Stimulated activated CD4-positive, alpha-beta T cell treated with anti-CD3 and anti-CD28 coated beads, Interleukin-12 subunit alpha, Interleukin-12 subunit beta, amount 100 ng/mL, for 4 hours (primary cell): Measurements from ENCODE around the gene PRPF19.

Experiments used
- DNase-seq: peaks from one replicate; pipeline ENCODE4 v3.0.0-alpha.2; 2020

Gene PRPF19

GRCh38 chr11:60872124-60872960 is 34.0 kb downstream of the PRPF19 start:
- DNase-seq: no peak

DNA sequence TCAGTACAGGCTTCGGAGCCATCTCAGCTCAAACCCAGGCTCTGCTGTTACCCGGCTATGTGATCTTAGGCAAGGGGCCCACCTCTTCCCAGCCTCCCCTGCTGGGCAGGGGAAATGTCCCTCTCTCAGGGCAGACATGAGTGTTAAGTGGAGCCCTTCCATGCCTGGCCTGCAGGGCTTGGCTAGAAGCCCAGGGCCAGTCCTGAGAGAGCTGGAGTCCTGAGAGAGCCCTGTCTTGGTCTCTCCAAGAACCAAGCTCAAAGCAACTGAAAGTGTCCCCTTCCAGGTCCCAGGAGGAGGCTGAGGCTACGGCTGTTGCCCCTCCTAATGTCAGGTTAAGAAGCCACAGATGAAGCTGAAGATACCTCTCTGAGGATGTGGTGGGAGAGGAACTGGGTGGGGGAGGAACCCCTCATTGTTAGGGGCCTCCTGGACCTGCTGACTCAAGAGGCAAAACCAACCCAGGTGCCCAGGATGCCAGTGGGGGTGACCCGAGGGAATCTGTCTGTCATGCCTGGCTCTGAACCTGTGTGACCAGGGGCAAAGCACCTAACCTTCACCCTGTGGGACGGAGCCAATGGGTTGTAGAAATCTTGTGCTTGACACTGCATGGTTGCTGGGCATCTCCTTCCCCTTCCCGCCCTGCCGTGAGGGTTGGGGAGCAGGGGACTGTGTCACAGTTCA is 34.9 kb downstream of the PRPF19 start:
- DNase-seq: no peak

- DNase-seq: no peak
These were observed 35.5 kb downstream of the PRPF19 start for GRCh38 chr11:60870733-60871377.

DNA sequence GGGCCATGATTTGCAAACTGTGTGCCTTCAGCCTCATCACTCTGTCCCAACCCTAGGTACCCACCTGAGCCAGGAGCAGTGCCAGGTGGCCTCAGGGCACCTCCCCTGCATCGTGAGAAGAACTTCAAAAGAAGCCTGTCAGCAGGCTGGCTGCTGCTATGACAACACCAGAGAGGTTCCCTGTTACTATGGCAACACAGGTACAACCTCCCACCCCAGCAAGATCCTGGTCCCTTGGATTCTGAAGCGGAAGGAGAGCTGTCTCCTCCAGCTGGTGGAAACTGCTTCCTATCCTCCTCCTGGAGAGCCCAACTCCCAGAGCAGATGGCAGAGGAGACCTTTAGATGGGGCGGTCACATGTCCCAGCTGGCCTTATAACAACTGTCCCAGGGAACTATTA is 36.1 kb downstream of the PRPF19 start:
- no peak for DNase-seq

DNA sequence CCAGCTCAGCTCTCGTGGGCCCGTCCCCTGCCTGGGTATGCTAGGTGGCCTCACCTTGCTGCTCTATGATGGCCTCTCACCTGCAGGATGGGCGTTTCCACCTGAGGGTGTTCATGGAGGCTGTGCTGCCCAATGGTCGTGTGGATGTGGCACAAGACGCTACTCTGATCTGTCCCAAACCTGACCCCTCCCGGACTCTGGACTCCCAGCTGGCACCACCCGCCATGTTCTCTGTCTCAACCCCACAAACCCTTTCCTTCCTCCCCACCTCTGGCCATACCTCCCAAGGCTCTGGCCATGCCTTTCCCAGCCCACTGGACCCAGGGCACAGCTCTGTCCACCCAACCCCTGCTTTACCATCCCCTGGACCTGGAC is 36.9 kb downstream of the PRPF19 start:
- no peak for DNase-seq

- DNase-seq: no peak
These were observed 37.5 kb downstream of the PRPF19 start for GRCh38 chr11:60868682-60869450.

DNA sequence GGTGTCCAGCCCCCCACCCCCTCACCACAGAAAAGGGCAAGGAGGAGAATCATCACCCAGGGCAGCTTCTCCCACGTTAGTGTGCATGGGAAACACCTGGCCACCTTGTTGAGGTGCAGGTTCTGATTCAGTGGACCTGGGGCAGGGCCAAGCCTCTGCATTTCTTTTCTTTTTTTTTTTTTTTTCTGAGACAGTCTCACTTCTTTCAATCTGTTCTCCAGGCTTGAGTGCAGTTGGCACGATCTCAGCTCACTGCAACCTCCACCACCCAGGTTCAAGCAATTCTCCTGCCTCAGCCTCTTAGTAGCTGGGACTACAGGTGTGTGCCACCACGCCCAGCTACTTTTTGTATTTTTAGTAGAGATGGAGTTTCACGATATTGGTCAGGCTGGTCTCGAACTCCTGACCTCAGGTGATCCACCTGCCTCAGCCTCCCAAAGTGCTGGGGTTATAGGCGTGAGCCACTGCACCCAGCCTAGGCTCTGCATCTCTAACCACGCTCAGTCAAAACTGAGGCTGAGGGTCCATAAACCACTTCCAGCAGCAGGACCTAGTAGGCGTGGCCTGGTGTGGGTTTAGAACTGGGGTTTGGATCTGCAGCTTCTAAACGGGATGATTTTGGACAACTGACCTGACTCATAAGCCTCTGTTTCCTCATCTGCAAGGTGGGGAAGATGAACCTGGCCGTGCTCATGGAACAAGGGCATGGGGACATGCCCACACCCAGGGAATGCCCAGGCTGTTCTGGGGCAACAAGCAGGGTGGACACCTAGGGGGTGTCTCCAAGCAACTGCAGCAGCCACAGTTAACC is 38.3 kb downstream of the PRPF19 start:
- no peak for DNase-seq

GRCh38 chr11:60866911-60867870 is 39.2 kb downstream of the PRPF19 start, which contains the start of gene ZP1:
Gene ZP1 (plus strand): TSS chr11:60867542. CDS start chr11:60867562, 20 bp downstream.
- no peak for DNase-seq

GRCh38 chr11:60864856-60865513 is 41.4 kb downstream of the PRPF19 start:
- DNase-seq: no peak

- no peak for DNase-seq
These were observed 42.5 kb downstream of the PRPF19 start for GRCh38 chr11:60863550-60864521.

- DNase-seq: no peak
These were observed 44.2 kb downstream of the PRPF19 start for GRCh38 chr11:60862171-60862570.

GRCh38 chr11:60860943-60861342 is 45.4 kb downstream of the PRPF19 start:
- DNase-seq: no peak

GRCh38 chr11:60859616-60860250 is 46.7 kb downstream of the PRPF19 start:
- no peak for DNase-seq

DNA sequence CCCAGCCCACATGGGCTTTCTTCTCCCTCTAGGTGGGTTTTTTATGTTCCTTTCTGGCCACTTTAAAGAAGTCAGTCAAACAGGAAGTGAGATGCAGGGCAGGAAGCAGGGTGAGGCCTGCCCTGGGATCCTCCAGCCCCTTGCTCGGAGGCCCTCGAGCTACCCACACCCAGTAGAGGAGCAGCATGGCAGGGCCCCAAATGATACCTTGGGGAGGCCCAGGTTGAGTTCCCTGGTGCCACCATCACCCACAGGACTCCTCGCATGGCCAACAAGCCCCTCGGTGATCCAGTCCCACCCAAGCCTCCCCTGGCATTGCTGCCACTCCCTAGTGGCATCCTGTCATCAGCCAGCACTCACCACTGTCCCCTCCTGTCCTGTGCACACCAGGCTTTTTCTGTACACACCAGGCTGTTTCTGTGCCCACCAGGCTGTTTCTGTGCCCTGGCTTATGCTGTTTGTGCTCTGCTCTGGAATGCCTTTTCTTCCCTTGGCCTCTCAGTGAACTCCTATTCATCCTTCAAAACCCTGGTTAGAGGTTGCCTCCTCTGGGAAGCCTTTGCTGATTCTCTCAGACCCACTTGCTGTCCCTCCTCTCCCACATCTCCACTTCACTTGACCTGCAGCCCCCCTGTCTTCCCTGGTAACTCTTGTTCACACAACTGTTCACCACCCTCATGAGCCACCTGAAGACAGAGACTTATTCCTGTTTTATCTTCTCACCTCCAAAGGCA is 47.5 kb downstream of the PRPF19 start:
- no peak for DNase-seq

DNA sequence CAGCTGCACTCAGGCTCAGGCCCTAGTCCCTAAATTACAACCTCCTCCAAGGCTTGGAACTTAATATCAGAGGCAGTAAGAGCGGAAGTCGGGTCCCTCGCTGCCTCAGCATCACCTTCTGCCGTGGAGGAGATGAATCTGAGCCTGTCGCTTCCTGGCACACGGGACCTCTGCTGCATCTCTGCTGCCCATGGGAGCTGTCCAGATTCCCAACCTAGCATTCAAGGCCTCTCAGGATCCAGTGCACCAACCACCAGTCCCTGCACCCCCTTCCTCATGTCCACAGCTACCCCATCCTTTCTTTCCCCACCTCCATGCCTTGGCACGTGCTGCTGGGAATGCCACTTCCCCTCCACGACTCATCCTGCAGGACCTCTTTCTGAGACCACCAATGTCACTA is 48.1 kb downstream of the PRPF19 start:
- no peak for DNase-seq

- DNase-seq: no peak
These were observed 48.8 kb downstream of the PRPF19 start for GRCh38 chr11:60857378-60858232.
